Renal cortex interstitium (tissue), 11 donors: Measurements from ENCODE around the gene CCDC170. TPM values are rescaled to one million over a fixed set of nuclear protein-coding genes. Genes with fewer than 3 reads are reported as not detected.

Experiments used
- DNase-seq, 11 donors: peaks; one replicate each; pipeline ENCODE4 v3.0.0-alpha.2; 2013; ENCODE audit warnings: low read depth in 9 of 11, low spot score in 4 of 11; ENCODE audit errors: extremely low read depth in 1 of 11
- polyA plus RNA-seq, 3 donors: library from polyadenylated mRNA; unstranded; fragments of 120-200 nt; gene quantifications; one replicate each; pipeline ENCODE4 v1.2.1, GENCODE V29; 2013; ENCODE audit not compliant: insufficient read length in 3 of 3

The CCDC170 gene
- polyA plus RNA-seq, 3 donors: 3.6 TPM

GRCh38 chr6:151670116-151670515 lies 176.3 kb downstream of the CCDC170 start:
- DNase-seq: no peak

Other genes starting within 250 kb of the CCDC170 start
- 10 to 100 TPM; 13.8 to 18.4 (median 16.1) TPM for gene ZBTB2, start 102.5 kb upstream of the CCDC170 start, polyA plus RNA-seq
- 10 to 100 TPM; 49.4 to 69.2 (median 57.7) TPM for gene RMND1, start 41.9 kb upstream of the CCDC170 start, polyA plus RNA-seq